Left lung (tissue), 10 donors: ENCODE data around the gene FAM149B1. TPM values are rescaled to one million over a fixed set of nuclear protein-coding genes. Genes with fewer than 3 reads are reported as not detected.

ENCODE experiments used
- ATAC-seq: fragments of 200-7000 bp; cut with Tn5 transposase; one replicate; pipeline ENCODE4 v1.9.1; 2020; ENCODE audit warnings: moderate library complexity
- DNase-seq, 4 donors: peaks; one replicate each; pipeline ENCODE4 v3.0.0-alpha.2; 2013 to 2020
- H3K27ac ChIP-seq, 2 donors: fragments of 200-600 bp; sonication (generic) in 1 of 2; one replicate each; pipeline versions ENCODE4 v1.5.0 to v1.8.0; 2020 to 2021
- H3K27me3 ChIP-seq, 2 donors: fragments of 200-600 bp; sonication (generic) in 1 of 2; one replicate each; pipeline versions ENCODE4 v1.5.0 to v1.8.0; 2020 to 2021
- H3K36me3 ChIP-seq, 2 donors: fragments of 200-600 bp; sonication (generic) in 1 of 2; one replicate each; pipeline versions ENCODE4 v1.5.0 to v1.8.0; 2020 to 2021
- H3K4me1 ChIP-seq, 2 donors: fragments of 200-600 bp; one replicate each; pipeline ENCODE4 v1.8.0; 2021
- H3K4me3 ChIP-seq, 2 donors: fragments of 200-600 bp; sonication (generic) in 1 of 2; one replicate each; pipeline versions ENCODE4 v1.5.0 to v1.8.0; 2020 to 2021; ENCODE audit warnings: mild to moderate bottlenecking in 1 of 2
- H3K9me3 ChIP-seq, 2 donors: fragments of 200-600 bp; sonication (generic) in 1 of 2; one replicate each; pipeline versions ENCODE4 v1.5.0 to v1.8.0; 2020 to 2021
- CTCF ChIP-seq, 2 donors: fragments of 200-600 bp; sonication (generic) in 1 of 2; IDR thresholded peaks; one replicate each; pipeline versions ENCODE4 v1.5.0 to v1.8.0; 2021; ENCODE audit warnings: antibody characterized with exemption in 2 of 2
- intact Hi-C, 2 donors: fragments of 100-400 bp; cut with DNase I; formaldehyde crosslinking; loops; one replicate each; pipeline versions ENCODE4 v1.11.2 to v1.14.2; 2022
- polyA plus RNA-seq, 6 donors: library from polyadenylated mRNA; unstranded; fragments of 120-200 nt; gene quantifications; one replicate each; pipeline ENCODE4 v1.2.1, GENCODE V29; 2013; ENCODE audit not compliant: insufficient read length in 6 of 6
- total RNA-seq, 2 donors: library from RNA; stranded (reverse); fragmentation: NEBNext Ultra II Directional; extraction: Animal tissue kit (Norgen Biotek cat#: 25700); gene quantifications; one replicate each; pipeline ENCODE4 v1.2.1, GENCODE V29; 2021
- donor health status: DM: no; HTN: yes; CAD: no.
- donor health status: DM: no; HTN: no; CAD: no.

FAM149B1 gene
- total and polyA plus RNA-seq, 8 donors: 20.4 to 58.8 (median 49.8) TPM

- intact Hi-C loops: no loop called here
- no peaks in the 10 kb centered on the region for H3K27me3 ChIP-seq
- no peak overlapping the region for H3K4me3 ChIP-seq
- H3K9me3 ChIP-seq: no peaks in the 10 kb centered on the region
- ATAC-seq: no peak
- H3K27ac ChIP-seq: no peak overlapping the region
- H3K4me1 ChIP-seq: no peaks in the 10 kb centered on the region
- DNase-seq: no peak
- peaks cover 0 to 65% of the 10 kb centered on the region in 2 donors for H3K36me3 ChIP-seq
- TF ChIP-seq CTCF (IDR thresholded peaks at IDR 0.05): no peak
Measured at GRCh38 chr10:73233883-73234282, 66.0 kb downstream of the FAM149B1 start.

GRCh38 chr10:73234695-73235094 is 66.8 kb downstream of the FAM149B1 start:
- no peaks in the 10 kb centered on the region for H3K9me3 ChIP-seq
- ATAC-seq (no peak), DNase-seq (no peak)
- intact Hi-C loops: no loop called here
- no peaks in the 10 kb centered on the region for H3K4me1 ChIP-seq
- H3K27ac ChIP-seq: no peak overlapping the region
- no peak for TF ChIP-seq CTCF (IDR thresholded peaks at IDR 0.05)
- no peak overlapping the region for H3K4me3 ChIP-seq
- H3K36me3 ChIP-seq: peaks cover 0 to 73% of the 10 kb centered on the region in 2 donors
- no peaks in the 10 kb centered on the region for H3K27me3 ChIP-seq

GRCh38 chr10:73238990-73239566 is 71.2 kb downstream of the FAM149B1 start:
- Histone ChIP-seq H3K9me3 (no peaks in the 10 kb centered on the region), H3K36me3 (peaks cover 0 to 88% of the 10 kb centered on the region in 2 donors), H3K4me1 (peaks cover 0 to 5% of the 10 kb centered on the region in 2 donors), H3K27ac (no peak overlapping the region), H3K27me3 (no peaks in the 10 kb centered on the region), H3K4me3 (no peak overlapping the region)
- no peak for DNase-seq
- intact Hi-C loops: no loop called here
- ATAC-seq: no peak
- TF ChIP-seq CTCF (IDR thresholded peaks at IDR 0.05): no peak

GRCh38 chr10:73239908-73240307 is 72.0 kb downstream of the FAM149B1 start:
- Histone ChIP-seq H3K27me3 (no peaks in the 10 kb centered on the region), H3K4me3 (no peak overlapping the region), H3K36me3 (peaks cover 0 to 92% of the 10 kb centered on the region in 2 donors), H3K4me1 (peaks cover 0 to 12% of the 10 kb centered on the region in 2 donors), H3K27ac (no peak overlapping the region), H3K9me3 (no peaks in the 10 kb centered on the region)
- intact Hi-C loops: no loop called here
- no peak for DNase-seq
- no peak for ATAC-seq
- no peak for TF ChIP-seq CTCF (IDR thresholded peaks at IDR 0.05)

GRCh38 chr10:73244866-73245477 is 77.1 kb downstream of the FAM149B1 start:
- no peaks in the 10 kb centered on the region for H3K27me3 ChIP-seq
- H3K27ac ChIP-seq: no peak overlapping the region
- H3K36me3 ChIP-seq: peaks cover 0 to 62% of the 10 kb centered on the region in 2 donors
- intact Hi-C loops: no loop called here
- peak overlapping the region in 1 of 2 donors; percentile 93 for H3K4me3 ChIP-seq
- DNase-seq (no peak), ATAC-seq (no peak)
- H3K4me1 ChIP-seq: peaks cover 11 to 36% of the 10 kb centered on the region in 2 donors
- no peaks in the 10 kb centered on the region for H3K9me3 ChIP-seq
- no peak for TF ChIP-seq CTCF (IDR thresholded peaks at IDR 0.05)
